Sigmoid colon (tissue), 4 donors: Measurements from ENCODE around the gene STXBP4.

ENCODE experiments used
- CTCF ChIP-seq, 4 experiments: fragments of 450-650 bp in 3 of 4; fragments of 200-600 bp in 1 of 4; IDR thresholded peaks; one replicate each; pipeline ENCODE4 v1.5.1; 2016 to 2019; ENCODE audit warnings: antibody characterized with exemption in 4 of 4, mild to moderate bottlenecking in 3 of 4, moderate library complexity in 2 of 4
- POLR2A ChIP-seq, 2 donors: fragments of 450-650 bp; IDR thresholded peaks; one replicate each; pipeline ENCODE4 v1.6.1; 2016; ENCODE audit warnings: antibody characterized with exemption in 2 of 2, mild to moderate bottlenecking in 2 of 2, moderate library complexity in 2 of 2
- POLR2AphosphoS5 ChIP-seq, 4 donors: sonication (generic); formaldehyde crosslinking; IDR thresholded peaks; one replicate each; pipeline ENCODE4 v1.6.1; 2017; ENCODE audit warnings: antibody characterized with exemption in 4 of 4

GRCh38 chr17:54924405-54924804, 44.2 kb upstream of the STXBP4 start:
- no peak for TF ChIP-seq POLR2A (IDR thresholded peaks at IDR 0.05)
- TF ChIP-seq CTCF (IDR thresholded peaks at IDR 0.05) = no peak
- TF ChIP-seq POLR2AphosphoS5 (IDR thresholded peaks at IDR 0.05) = no peak
